Progenitor cell of endocrine pancreas (in vitro differentiated cells): Measurements from ENCODE around the gene LANCL2. TPM values are rescaled to one million over a fixed set of nuclear protein-coding genes. Genes with fewer than 3 reads are reported as not detected.

Source experiments
- DNase-seq: peaks from one replicate; pipeline ENCODE4 v3.0.0; 2021; ENCODE audit warnings: low spot score; ENCODE audit not compliant: unreplicated experiment
- H3K27ac Mint-ChIP-seq: 2 replicates; pipeline ENCODE4 v1.8.0; 2021; ENCODE audit warnings: mild to moderate bottlenecking, moderate library complexity, mixed read lengths
- H3K27me3 Mint-ChIP-seq: 2 replicates; pipeline ENCODE4 v1.8.0; 2021; ENCODE audit warnings: mixed read lengths
- H3K36me3 Mint-ChIP-seq: 2 replicates; pipeline ENCODE4 v1.8.0; 2022; ENCODE audit warnings: mixed read lengths; ENCODE audit not compliant: insufficient read depth
- H3K4me1 Mint-ChIP-seq: 2 replicates; pipeline ENCODE4 v1.8.0; 2021; ENCODE audit warnings: low read depth, mixed read lengths
- H3K4me3 Mint-ChIP-seq: 2 replicates; pipeline ENCODE4 v1.8.0; 2021; ENCODE audit warnings: low read depth, mild to moderate bottlenecking, moderate library complexity, mixed read lengths
- H3K9me3 Mint-ChIP-seq: 2 replicates; pipeline ENCODE4 v1.8.0; 2021; ENCODE audit warnings: low read depth, mixed read lengths
- total RNA-seq: library from RNA; stranded (reverse); gene quantifications from 2 replicates; pipeline ENCODE4 v1.2.1, GENCODE V29; 2021
- TF ChIP-seq, protein P1 (sequence below): fragments of 200-600 bp; sonication (generic); IDR thresholded peaks from one replicate; pipeline ENCODE4 v1.5.0; 2021; ENCODE audit warnings: antibody characterized with exemption, mild to moderate bottlenecking; ENCODE audit not compliant: unreplicated experiment

Gene LANCL2
- total RNA-seq, 1 donor from 2014 or later = 21.0 TPM

DNA sequence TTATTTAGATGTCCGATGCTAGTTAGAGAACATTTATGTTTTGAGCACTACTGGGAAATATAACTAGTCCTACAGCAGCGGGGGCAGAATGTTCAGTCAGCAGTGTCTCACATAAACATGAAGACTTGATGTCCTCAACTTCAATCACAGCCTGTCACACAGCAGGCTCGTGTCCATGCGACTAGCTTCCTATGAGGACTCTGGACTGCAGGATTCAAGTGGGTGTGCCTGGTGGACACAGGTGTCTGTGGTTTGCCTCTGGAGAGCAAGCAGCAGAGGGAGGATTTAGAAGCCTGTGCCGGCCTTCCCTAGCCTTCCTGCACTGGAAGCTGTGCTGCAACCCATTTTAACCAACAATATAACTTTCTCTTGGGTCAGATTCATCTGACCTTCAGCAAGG lies 30.0 kb upstream of the LANCL2 start:
- H3K4me3 Mint-ChIP-seq = no peak overlapping the region
- H3K9me3 Mint-ChIP-seq = no peaks in the 10 kb centered on the region
- DNase-seq = no peak
- H3K27ac Mint-ChIP-seq = no peak overlapping the region
- TF ChIP-seq, protein P1, sequence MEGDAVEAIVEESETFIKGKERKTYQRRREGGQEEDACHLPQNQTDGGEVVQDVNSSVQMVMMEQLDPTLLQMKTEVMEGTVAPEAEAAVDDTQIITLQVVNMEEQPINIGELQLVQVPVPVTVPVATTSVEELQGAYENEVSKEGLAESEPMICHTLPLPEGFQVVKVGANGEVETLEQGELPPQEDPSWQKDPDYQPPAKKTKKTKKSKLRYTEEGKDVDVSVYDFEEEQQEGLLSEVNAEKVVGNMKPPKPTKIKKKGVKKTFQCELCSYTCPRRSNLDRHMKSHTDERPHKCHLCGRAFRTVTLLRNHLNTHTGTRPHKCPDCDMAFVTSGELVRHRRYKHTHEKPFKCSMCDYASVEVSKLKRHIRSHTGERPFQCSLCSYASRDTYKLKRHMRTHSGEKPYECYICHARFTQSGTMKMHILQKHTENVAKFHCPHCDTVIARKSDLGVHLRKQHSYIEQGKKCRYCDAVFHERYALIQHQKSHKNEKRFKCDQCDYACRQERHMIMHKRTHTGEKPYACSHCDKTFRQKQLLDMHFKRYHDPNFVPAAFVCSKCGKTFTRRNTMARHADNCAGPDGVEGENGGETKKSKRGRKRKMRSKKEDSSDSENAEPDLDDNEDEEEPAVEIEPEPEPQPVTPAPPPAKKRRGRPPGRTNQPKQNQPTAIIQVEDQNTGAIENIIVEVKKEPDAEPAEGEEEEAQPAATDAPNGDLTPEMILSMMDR = no peak
- no peaks in the 10 kb centered on the region for H3K27me3 Mint-ChIP-seq
- no peaks in the 10 kb centered on the region for H3K36me3 Mint-ChIP-seq
- peaks cover 1% of the 10 kb centered on the region for H3K4me1 Mint-ChIP-seq

DNA sequence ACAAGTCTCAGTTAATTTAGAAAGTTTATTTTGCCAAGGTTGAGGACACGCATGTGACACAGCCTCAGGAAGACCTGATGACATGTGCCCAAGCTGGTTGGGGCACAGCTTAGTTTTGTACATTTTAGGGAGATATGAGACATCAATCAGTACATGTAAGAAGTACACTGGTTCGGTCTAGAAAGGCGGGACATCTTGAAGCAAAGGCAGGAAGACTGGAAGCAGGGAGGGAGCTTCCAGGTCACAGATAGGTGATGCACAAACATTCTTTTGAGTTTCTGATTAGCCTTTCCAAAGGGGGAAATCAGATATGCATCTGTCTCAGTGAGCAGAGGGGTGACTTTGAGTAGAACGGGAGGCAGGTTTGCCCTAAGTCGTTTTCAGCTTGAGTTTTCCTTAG lies 29.4 kb upstream of the LANCL2 start:
- no peaks in the 10 kb centered on the region for H3K27me3 Mint-ChIP-seq
- H3K4me1 Mint-ChIP-seq = peaks cover 1% of the 10 kb centered on the region
- no peaks in the 10 kb centered on the region for H3K9me3 Mint-ChIP-seq
- no peak for DNase-seq
- H3K36me3 Mint-ChIP-seq = no peaks in the 10 kb centered on the region
- H3K27ac Mint-ChIP-seq = no peak overlapping the region
- TF ChIP-seq, protein P1 = no peak
- no peak overlapping the region for H3K4me3 Mint-ChIP-seq

DNA sequence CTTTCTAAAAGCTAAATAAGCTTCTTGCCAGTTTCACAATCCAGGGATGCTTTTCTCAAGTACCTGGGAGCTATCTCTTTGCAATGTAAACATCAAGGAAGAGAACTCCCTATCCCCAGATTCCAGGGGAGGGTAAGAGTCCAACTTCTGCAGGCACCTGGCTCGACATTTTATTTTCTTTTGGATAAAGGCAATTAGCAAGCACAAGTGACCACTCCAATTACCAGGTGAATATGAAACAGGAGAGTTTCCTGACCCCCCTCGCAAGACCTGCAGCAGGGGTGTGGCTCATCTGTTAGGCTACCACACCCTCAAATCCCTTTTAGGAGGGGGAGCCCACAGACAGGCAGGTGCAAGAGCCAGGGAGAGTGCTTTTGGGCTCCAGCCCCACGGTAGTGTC lies 28.6 kb upstream of the LANCL2 start:
- Mint-ChIP-seq H3K27ac (no peak overlapping the region), H3K4me1 (peaks cover 1% of the 10 kb centered on the region), H3K27me3 (no peaks in the 10 kb centered on the region), H3K9me3 (no peaks in the 10 kb centered on the region), H3K4me3 (no peak overlapping the region), H3K36me3 (no peaks in the 10 kb centered on the region)
- TF ChIP-seq, protein P1 = no peak
- DNase-seq = no peak

DNA sequence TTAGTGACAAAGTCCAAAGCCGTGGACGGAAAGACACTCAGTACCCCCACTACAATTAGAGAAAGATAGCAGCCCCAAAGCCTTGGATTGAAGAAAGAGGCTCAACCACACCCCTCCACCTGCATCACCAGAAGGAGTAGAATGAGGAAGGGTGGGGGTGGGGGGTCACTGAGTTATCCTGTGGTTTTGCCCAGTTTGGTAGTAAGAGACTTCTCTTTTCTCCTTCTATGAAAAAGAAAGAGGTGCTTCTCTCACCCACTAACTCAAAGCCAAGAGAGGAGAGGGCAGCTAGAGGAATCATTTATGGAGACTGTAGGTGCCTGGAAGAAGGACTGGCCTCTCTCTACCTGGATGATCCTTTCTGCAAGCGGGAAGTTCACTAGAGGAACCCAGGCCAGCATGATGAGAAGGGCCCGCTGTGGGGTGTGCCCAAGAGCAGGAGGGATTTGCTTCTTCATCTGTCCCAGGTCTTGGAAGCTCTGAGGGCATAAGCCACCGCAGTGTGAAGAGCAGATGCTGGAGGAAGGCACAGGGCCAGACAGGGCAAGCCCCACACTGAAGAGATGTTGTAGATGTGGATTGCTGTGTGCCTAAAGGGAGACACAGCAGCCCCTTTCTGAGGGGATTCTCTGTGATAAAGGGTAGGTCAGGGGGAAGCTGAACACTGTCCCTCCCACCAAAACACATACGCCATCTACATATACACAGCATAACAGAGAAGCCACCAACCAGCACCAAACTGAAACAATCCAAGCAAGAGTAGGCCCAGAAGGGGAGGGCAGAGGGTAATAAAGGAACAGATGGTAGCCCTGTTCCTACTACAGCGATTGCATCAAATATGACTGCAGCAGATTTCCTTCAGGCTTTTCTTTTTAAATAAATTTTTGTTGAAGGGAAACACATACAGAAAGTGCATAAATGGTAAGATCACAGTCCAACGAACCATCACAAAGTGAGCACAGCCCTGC lies 25.8 kb upstream of the LANCL2 start:
- Mint-ChIP-seq H3K4me3 (no peak overlapping the region), H3K36me3 (no peaks in the 10 kb centered on the region), H3K27me3 (no peaks in the 10 kb centered on the region), H3K4me1 (peaks cover 1% of the 10 kb centered on the region), H3K9me3 (no peaks in the 10 kb centered on the region), H3K27ac (peak overlapping the region; percentile 41)
- DNase-seq = no peak
- TF ChIP-seq, protein P1 = no peak

DNA sequence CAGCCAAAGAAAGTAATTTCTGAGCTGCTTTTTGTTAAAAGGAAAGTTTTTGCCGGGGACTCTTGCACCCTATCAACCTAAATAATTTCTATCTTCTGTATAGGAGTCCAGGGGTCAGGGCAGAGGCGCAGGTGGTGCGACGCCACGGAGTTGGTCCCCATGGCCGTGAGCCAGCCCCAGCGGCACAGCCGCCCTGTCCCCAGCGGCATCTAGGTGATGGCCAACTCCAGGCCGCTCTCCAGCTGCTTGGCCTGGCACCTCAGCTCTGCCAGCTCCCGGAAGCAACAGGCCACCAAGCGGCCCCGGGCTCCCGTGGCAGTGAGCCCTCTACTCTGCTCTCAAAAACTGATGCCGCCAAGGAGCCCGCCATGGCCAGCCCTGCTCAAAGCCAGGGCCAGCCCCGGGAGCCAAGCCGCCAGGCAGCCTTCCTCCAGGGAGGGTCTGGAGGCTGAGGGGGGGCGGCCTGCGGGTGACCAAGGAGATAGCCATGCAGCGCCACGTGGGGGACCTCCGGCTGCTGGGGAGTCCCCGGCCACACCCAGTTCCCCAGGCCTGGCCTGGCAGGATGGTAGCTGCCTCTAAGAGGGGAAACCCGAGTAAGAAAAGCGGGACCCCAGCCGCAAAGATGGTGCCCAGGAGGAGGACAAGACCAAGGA lies 22.8 kb upstream of the LANCL2 start:
- DNase-seq = no peak
- TF ChIP-seq, protein P1 = no peak
- Mint-ChIP-seq H3K27ac (no peak overlapping the region), H3K4me3 (no peak overlapping the region), H3K27me3 (no peaks in the 10 kb centered on the region), H3K36me3 (no peaks in the 10 kb centered on the region), H3K9me3 (peaks cover 5% of the 10 kb centered on the region), H3K4me1 (peaks cover 1% of the 10 kb centered on the region)
